GM12873 (cell line): Measurements from ENCODE around the gene KRT80.

Experiments used
- CTCF ChIP-seq: IDR thresholded peaks from 2 replicates; pipeline ENCODE4 v1.5.1; 2012; ENCODE audit warnings: low read depth, mild to moderate bottlenecking, moderate library complexity, low read length, control low read depth; ENCODE audit not compliant: insufficient read depth; ENCODE audit errors: missing control alignments

The KRT80 gene

DNA sequence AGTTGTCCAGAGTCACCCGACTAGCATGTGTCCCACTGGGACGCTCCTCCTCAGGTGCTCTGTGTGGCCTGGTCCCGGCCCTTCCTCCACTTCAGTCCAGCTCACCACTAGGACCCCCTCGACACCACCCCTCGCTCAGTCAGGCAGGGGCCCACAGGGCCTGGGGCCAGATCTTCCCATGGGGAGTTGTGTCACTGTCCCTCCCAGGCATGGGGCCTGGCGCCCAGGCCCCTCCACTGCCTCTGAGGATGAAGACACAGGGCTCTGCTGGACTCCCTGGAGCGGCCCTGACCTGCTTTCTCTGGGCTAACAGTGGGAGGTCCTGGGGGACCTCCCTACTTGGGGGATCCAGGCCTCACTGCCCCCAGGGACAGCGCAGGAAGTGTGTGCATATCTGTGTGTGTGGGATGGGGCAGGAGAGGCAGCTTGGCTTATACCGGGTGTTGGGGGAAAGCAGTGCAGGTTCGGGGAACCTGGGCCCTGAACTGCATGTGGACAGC, 43.8 kb downstream of the KRT80 start:
- no peak for TF ChIP-seq CTCF

DNA sequence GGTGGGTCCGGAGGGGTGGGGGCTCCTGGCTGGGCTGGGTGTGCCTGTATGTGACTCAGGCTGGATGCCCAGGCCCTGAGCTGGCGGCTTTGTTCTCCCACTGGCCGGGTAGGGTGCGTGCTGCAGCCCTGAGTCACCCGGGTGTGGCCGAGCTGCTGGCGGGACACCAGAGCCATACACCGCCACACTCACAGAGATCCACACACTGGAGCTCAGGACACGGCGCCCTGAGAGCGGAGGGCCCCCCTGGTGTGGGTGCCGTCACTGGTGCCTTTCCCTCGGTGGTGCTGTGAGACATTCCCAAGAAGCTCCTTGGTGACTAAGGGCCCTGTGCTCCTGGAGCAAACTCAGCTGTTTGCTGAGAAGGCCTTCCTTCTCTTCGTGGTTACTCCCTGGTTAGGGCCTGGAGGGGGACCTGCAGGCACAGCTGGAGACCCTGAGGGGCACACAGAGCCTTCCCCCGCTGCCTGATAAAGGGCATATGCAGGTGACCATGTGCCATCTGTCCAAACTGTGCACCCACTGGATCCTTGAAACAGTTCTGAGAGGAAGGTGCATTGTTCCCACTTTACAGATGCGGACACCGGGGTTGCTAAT, 44.3 kb downstream of the KRT80 start:
- no peak for TF ChIP-seq CTCF

GRCh38 chr12:52146822-52147366, 44.9 kb downstream of the KRT80 start:
- TF ChIP-seq CTCF = no peak

DNA sequence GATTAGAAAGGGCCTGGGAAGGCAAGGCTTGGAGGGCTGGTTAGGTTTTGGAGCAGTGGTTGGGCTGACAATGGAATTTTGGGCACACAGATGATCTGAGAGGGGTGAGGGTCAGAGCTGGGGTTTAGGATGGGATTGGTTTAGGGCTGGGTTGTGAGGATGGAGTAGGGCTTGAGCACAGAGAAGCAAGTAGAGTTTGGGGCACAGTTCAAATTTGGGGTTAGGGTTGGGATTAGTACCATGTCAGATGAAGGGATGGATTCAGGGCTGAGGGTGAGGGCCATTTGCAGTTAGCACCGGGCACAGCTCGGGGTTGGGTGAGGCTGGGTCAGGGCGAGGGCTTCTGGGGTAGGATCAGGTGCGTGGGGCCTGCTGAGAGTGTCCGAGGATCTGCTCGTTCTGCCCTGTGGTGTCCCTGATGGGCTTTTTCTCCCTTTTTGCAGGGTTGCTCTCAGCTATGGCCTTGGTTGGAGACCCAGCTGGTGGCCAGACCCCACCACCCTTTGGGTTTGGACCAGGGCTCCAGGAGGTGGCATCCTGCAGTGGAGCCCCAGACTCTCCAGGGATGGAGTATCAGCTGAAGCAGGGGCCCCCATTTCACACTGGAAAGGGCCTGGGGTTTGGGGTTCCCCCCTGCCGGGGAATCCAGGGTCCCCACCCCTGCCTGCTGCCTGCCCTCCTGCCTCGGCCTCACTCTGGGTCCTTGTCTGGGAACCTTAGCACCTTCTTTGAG, 45.6 kb downstream of the KRT80 start:
- TF ChIP-seq CTCF = no peak

- no peak for TF ChIP-seq CTCF
Measured at GRCh38 chr12:52145228-52146088, 46.4 kb downstream of the KRT80 start.

DNA sequence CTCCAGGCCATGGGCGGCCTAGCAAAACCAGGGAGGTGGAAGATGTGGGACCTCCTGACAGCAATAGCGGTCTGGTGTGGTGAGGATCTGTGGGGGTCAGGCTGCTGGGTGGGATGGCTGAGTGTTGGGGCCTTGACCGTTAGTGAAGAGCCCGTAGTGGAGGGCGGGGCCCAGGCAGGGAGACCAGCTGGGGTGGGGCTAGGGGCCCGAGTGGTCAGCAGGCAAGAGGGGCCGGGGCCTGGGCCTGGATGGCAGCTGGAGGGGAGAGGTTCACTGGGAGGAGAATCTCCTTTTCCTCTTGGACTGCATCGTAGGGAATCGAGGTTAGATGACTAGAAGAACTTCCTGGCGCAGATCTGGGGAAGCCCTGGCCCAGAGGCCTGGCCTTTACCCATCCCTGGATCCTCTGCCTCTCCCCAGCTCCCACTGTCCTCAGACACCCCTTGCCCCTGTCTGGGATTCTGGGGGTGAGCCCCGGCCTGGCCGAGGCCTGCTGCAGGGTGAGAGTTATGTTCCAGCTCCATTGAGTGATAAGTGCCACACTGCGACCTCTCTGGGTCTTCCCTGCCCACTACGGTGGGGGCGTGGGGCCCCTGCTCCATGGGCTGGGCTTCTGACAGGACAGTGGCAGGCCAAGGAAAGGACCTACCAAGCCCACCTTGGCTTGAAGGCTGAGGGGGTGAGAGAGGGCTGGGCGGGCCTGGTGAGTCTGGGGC, 47.1 kb downstream of the KRT80 start:
- TF ChIP-seq CTCF = no peak
